HepG2 (cell line): ENCODE results near the gene SPDL1. TPM values are rescaled to one million over a fixed set of nuclear protein-coding genes. Genes with fewer than 3 reads are reported as not detected.

Source experiments
- ATAC-seq: fragments of 200-7000 bp; cut with Tn5 transposase; 3 replicates; pipeline ENCODE4 v1.9.1; 2020; ENCODE audit warnings: mild to moderate bottlenecking, moderate library complexity
- BruUV-seq: library from RNA; stranded (reverse); fragments of 400-500 nt; replicated peaks from 2 replicates; lab custom pipeline; 2021; lab: Mats Ljungman, UMichigan
- CTCF ChIA-PET: fragments of 300-600 bp; formaldehyde crosslinking; extraction: SDS; loops from one replicate; lab custom pipeline; 2021; ENCODE audit warnings: low total read pairs, inconsistent platforms, low intra/inter-chr PET ratio; lab: Yijun Ruan, JAX
- POLR2A ChIA-PET: fragments of 350-600 bp; sonication (Branson Sonifier 250); formaldehyde crosslinking; loops from one replicate; lab custom pipeline; 2020; ENCODE audit warnings: antibody characterized with exemption, inconsistent platforms; lab: Yijun Ruan, JAX
- DNase-seq: peaks from one replicate; pipeline ENCODE4 v3.0.0-alpha.2; 2015; ENCODE audit warnings: low spot score
- FAIRE-seq: peaks from 3 replicates; lab custom pipeline; 2011; peaks lifted over from hg19 to GRCh38; lab: Jason Lieb, UNC
- H2AFZ ChIP-seq: one replicate; pipeline ENCODE4 v1.6.1; 2011; ENCODE audit warnings: low read length, inconsistent platforms
- H3K27ac ChIP-seq: fragments of 300-600 bp; 3 replicates; pipeline ENCODE4 v1.8.0; 2011; ENCODE audit warnings: mixed run types, mild to moderate bottlenecking, mixed read lengths, low read length, inconsistent platforms; ENCODE audit not compliant: insufficient read depth; ENCODE audit errors: extremely low read length
- H3K27me3 ChIP-seq, 2 experiments: fragments of 200-600 bp in 1 of 2; 2 replicates in 1 of 2; 3 replicates in 1 of 2; pipeline versions ENCODE4 v1.6.0 to v1.8.0; 2011; ENCODE audit warnings: low read length in 2 of 2, mild to moderate bottlenecking in 2 of 2, moderate library complexity in 2 of 2, inconsistent platforms in 1 of 2; ENCODE audit not compliant: insufficient read depth in 2 of 2, control insufficient read depth in 1 of 2
- H3K36me3 ChIP-seq, 2 experiments: fragments of 200-600 bp in 1 of 2; replicated peaks in 1 of 2; 2 replicates in 1 of 2; 3 replicates in 1 of 2; pipeline versions ENCODE4 v1.5.1 to v1.8.0; 2011; ENCODE audit warnings: low read length in 2 of 2, inconsistent platforms in 1 of 2; ENCODE audit not compliant: insufficient read depth in 2 of 2, control insufficient read depth in 1 of 2
- H3K4me1 ChIP-seq: 2 replicates; pipeline ENCODE4 v1.5.1; 2012; ENCODE audit warnings: low read length, inconsistent platforms; ENCODE audit not compliant: insufficient read depth
- H3K4me2 ChIP-seq: 2 replicates; pipeline ENCODE4 v1.6.0; 2011; ENCODE audit warnings: low read depth, low read length, inconsistent platforms
- H3K4me3 ChIP-seq, 3 experiments: fragments of 200-600 bp in 1 of 3; sonication (generic), shearing (Covaris generic) in 1 of 3; replicated peaks in 1 of 3; 2 replicates each; pipeline ENCODE4 v1.5.1; 2011 to 2016; ENCODE audit warnings: low read length in 3 of 3, inconsistent platforms in 2 of 3, low read depth in 2 of 3, mild to moderate bottlenecking in 2 of 3, control low read depth in 1 of 3, mixed read lengths in 1 of 3; ENCODE audit not compliant: insufficient read depth in 1 of 3
- H3K79me2 ChIP-seq: one replicate; pipeline ENCODE4 v1.6.1; 2011; ENCODE audit warnings: low read length, inconsistent platforms; ENCODE audit not compliant: insufficient read depth
- H3K9ac ChIP-seq: 2 replicates; pipeline ENCODE4 v1.6.0; 2011; ENCODE audit warnings: mild to moderate bottlenecking, low read depth, low read length, inconsistent platforms; ENCODE audit not compliant: insufficient read depth
- H3K9me3 ChIP-seq: 2 replicates; pipeline ENCODE4 v1.5.1; 2012; ENCODE audit warnings: mild to moderate bottlenecking, low read length
- H4K20me1 ChIP-seq: 2 replicates; pipeline ENCODE4 v1.6.0; 2011; ENCODE audit warnings: inconsistent platforms, mild to moderate bottlenecking, low read length, moderate library complexity; ENCODE audit not compliant: insufficient read depth
- ATM ChIP-seq: fragments of 450-650 bp; IDR thresholded peaks from 2 replicates; pipeline ENCODE4 v1.7.1; 2017; ENCODE audit warnings: mild to moderate bottlenecking, borderline replicate concordance
- CENPT ChIP-seq: sonication (generic); formaldehyde crosslinking; IDR thresholded peaks from 2 replicates; pipeline ENCODE4 v1.8.0; 2022; ENCODE audit warnings: low read depth, mild to moderate bottlenecking, moderate library complexity, missing genetic modification reagents
- EHMT2 ChIP-seq: fragments of 200-600 bp; sonication (generic); IDR thresholded peaks from 2 replicates; pipeline ENCODE4 v1.7.0; 2017; ENCODE audit warnings: antibody characterized with exemption, low read depth, low read length, borderline replicate concordance
- HNRNPUL1 ChIP-seq: fragments of 200-400 bp; formaldehyde crosslinking; IDR thresholded peaks from 2 replicates; pipeline ENCODE4 v1.6.1; 2017; ENCODE audit warnings: low read depth, mild to moderate bottlenecking, low read length, moderate library complexity
- KDM6A ChIP-seq: IDR thresholded peaks from 2 replicates; pipeline ENCODE4 v1.6.1; 2016; ENCODE audit warnings: low read depth
- KLF11 ChIP-seq: IDR thresholded peaks from 2 replicates; pipeline ENCODE4 v1.6.1; 2016; ENCODE audit warnings: missing compliant biosample characterization
- NCOA1 ChIP-seq: sonication (generic); formaldehyde crosslinking; IDR thresholded peaks from 2 replicates; pipeline ENCODE4 v1.9.0; 2021; ENCODE audit warnings: missing genetic modification reagents
- NFE2L1 ChIP-seq: sonication (generic); formaldehyde crosslinking; IDR thresholded peaks from 2 replicates; pipeline ENCODE4 v1.4.0; 2020; ENCODE audit warnings: missing genetic modification reagents, mild to moderate bottlenecking, borderline replicate concordance
- NR3C1 ChIP-seq: sonication (generic); formaldehyde crosslinking; IDR thresholded peaks from 2 replicates; pipeline ENCODE4 v1.4.0; 2020; ENCODE audit warnings: missing genetic modification reagents
- PHF21A ChIP-seq: sonication (generic); formaldehyde crosslinking; IDR thresholded peaks from 2 replicates; pipeline ENCODE4 v1.5.0; 2020; ENCODE audit warnings: mild to moderate bottlenecking, missing genetic modification reagents
- RARG ChIP-seq: sonication (generic); formaldehyde crosslinking; IDR thresholded peaks from 2 replicates; pipeline ENCODE4 v1.4.0; 2020; ENCODE audit warnings: low read depth, mild to moderate bottlenecking, missing genetic modification reagents
- THYN1 ChIP-seq: sonication (generic); formaldehyde crosslinking; IDR thresholded peaks from 2 replicates; pipeline ENCODE4 v1.8.1; 2023; ENCODE audit warnings: low read depth, mild to moderate bottlenecking, moderate library complexity, missing genetic modification reagents, borderline replicate concordance
- ZNF274 ChIP-seq: sonication (generic); formaldehyde crosslinking; IDR thresholded peaks from 2 replicates; pipeline ENCODE4 v1.5.1; 2020; ENCODE audit warnings: mild to moderate bottlenecking, missing genetic modification reagents
- ZNF275 ChIP-seq: sonication (generic); formaldehyde crosslinking; IDR thresholded peaks from 2 replicates; pipeline ENCODE4 v1.8.0; 2022; ENCODE audit warnings: missing genetic modification reagents, mild to moderate bottlenecking, inconsistent platforms, borderline replicate concordance
- ZNF530 ChIP-seq: sonication (generic); formaldehyde crosslinking; IDR thresholded peaks from 2 replicates; pipeline ENCODE4 v1.5.0; 2020; ENCODE audit warnings: low read depth, mild to moderate bottlenecking, missing genetic modification reagents
- ZNF552 ChIP-seq: sonication (generic); formaldehyde crosslinking; IDR thresholded peaks from 2 replicates; pipeline ENCODE4 v1.9.0; 2022; ENCODE audit warnings: missing genetic modification reagents, mild to moderate bottlenecking, borderline replicate concordance
- ZNF710 ChIP-seq: sonication (generic); formaldehyde crosslinking; IDR thresholded peaks from 2 replicates; pipeline ENCODE4 v1.5.0; 2020; ENCODE audit warnings: mild to moderate bottlenecking, missing genetic modification reagents, borderline replicate concordance
- ZNF772 ChIP-seq: sonication (generic); formaldehyde crosslinking; IDR thresholded peaks from 2 replicates; pipeline ENCODE4 v1.5.0; 2020; ENCODE audit warnings: mild to moderate bottlenecking, missing genetic modification reagents
- ZNF790 ChIP-seq: sonication (generic); formaldehyde crosslinking; IDR thresholded peaks from 2 replicates; pipeline ENCODE4 v1.8.0; 2022; ENCODE audit warnings: missing genetic modification reagents, mild to moderate bottlenecking, borderline replicate concordance
- WGBS: methylation state at CpG from one replicate; pipeline ENCODE4 v1.1.6; 2017; ENCODE audit warnings: low lambda C conversion rate; 5-methylcytosine and 5-hydroxymethylcytosine counted together
- in situ Hi-C: cut with HindIII; loops from 2 replicates; pipeline ENCODE4 v1.10.0; 2017; ENCODE audit warnings: low pct_unique_long_range_greater_than_20kb; ENCODE audit not compliant: extremely low pct_ligation_motif_present
- intact Hi-C: fragments of 100-400 bp; cut with micrococcal nuclease; formaldehyde crosslinking; loops from one replicate; pipeline ENCODE4 v1.10.0; 2022; ENCODE audit not compliant: unreplicated experiment
- polyA plus RNA-seq, 8 experiments: library from polyadenylated mRNA; depleted of rRNA in 3 of 8; stranded (reverse) in 7 of 8; unstranded in 1 of 8; fragments of >200 nt; fragmentation: Illumina TruSeq in 4 of 8; extraction: Trizol in 4 of 8; gene quantifications; 2 replicates each; pipeline versions ENCODE4 v1.2.1 to v1.2.3, GENCODE V29; 2011 to 2016; ENCODE audit warnings: low read depth in 4 of 8, missing spikeins in 1 of 8, mixed read lengths in 1 of 8; ENCODE audit not compliant: insufficient read depth in 1 of 8
- total RNA-seq, 5 experiments: library from RNA; depleted of rRNA; stranded (reverse); fragments of >200 nt; fragmentation: Illumina TruSeq; extraction: Trizol; gene quantifications; 2 replicates each; pipeline ENCODE4 v1.2.3, GENCODE V29; 2016; ENCODE audit warnings: low read depth in 1 of 5

SPDL1 gene
- total and polyA plus RNA-seq, 2 of the 13 experiments (the other 11 are each of a cell fraction or from before 2014, with no cell fraction given): 10.9 to 36.6 TPM

GRCh38 chr5:169627551-169627950 lies 44.0 kb downstream of the SPDL1 start:
- no peak for ATAC-seq
- H3K4me2 ChIP-seq: no peak overlapping the region
- H3K4me1 ChIP-seq: no peaks in the 10 kb centered on the region
- 0% methylated on average over 3 of the region's 3 CpGs for WGBS
- no peak overlapping the region for H3K27ac ChIP-seq
- BruUV-seq: no TSS peak
- in situ Hi-C loops: no loop called here
- H3K79me2 ChIP-seq: no peaks in the 10 kb centered on the region
- H2AFZ ChIP-seq: no peak overlapping the region
- CTCF ChIA-PET: no interaction called here
- H3K9ac ChIP-seq: no peak overlapping the region
- H3K9me3 ChIP-seq: no peaks in the 10 kb centered on the region
- no peaks in the 10 kb centered on the region for H3K36me3 ChIP-seq
- POLR2A ChIA-PET: no interaction called here
- no peak for TF ChIP-seq EHMT2
- no peak for TF ChIP-seq ZNF274 (CRISPR knock-in tag)
- no peak for TF ChIP-seq CENPT (CRISPR knock-in tag)
- no peak for TF ChIP-seq ZNF530 (CRISPR knock-in tag)
- no peak for TF ChIP-seq ZNF772 (CRISPR knock-in tag)
- no peak for TF ChIP-seq RARG
- TF ChIP-seq ZNF710 (CRISPR knock-in tag): no peak
- TF ChIP-seq KLF11 (CRISPR knock-in tag): no peak
- TF ChIP-seq HNRNPUL1: no peak
- no peak for TF ChIP-seq KDM6A (CRISPR knock-in tag)
- TF ChIP-seq NFE2L1 (CRISPR knock-in tag): no peak
- TF ChIP-seq THYN1 (CRISPR knock-in tag): no peak
- TF ChIP-seq NR3C1 (CRISPR knock-in tag): no peak
- no peak for TF ChIP-seq NCOA1 (CRISPR knock-in tag)
- TF ChIP-seq ZNF552 (CRISPR knock-in tag): no peak
- TF ChIP-seq ATM: no peak
- TF ChIP-seq ZNF275 (CRISPR knock-in tag): no peak
- TF ChIP-seq PHF21A (CRISPR knock-in tag): no peak
- no peak for TF ChIP-seq ZNF790 (CRISPR knock-in tag)
- TF ChIP-seq, all 625 proteins: peak for 0
- no peak for FAIRE-seq
- Histone ChIP-seq H3K27me3 (no peaks in the 10 kb centered on the region), H4K20me1 (no peaks in the 10 kb centered on the region), H3K4me3 (no peak overlapping the region)
- no peak for DNase-seq
- intact Hi-C loops: no loop called here
